A673 (cell line): Measurements from ENCODE around the gene CTXN2. TPM values are rescaled to one million over a fixed set of nuclear protein-coding genes. Genes with fewer than 3 reads are reported as not detected.

Experiments used
- BruUV-seq: library from RNA; stranded (reverse); fragments of 400-500 nt; replicated peaks from 2 replicates; lab custom pipeline; 2021; lab: Mats Ljungman, UMichigan
- CTCF ChIA-PET: fragments of 300-600 bp; sonication (Branson Sonifier 250); formaldehyde crosslinking; loops from one replicate; lab custom pipeline; 2022; ENCODE audit warnings: antibody characterized with exemption; lab: Charles Lee
- POLR2A ChIA-PET: fragments of 300-600 bp; sonication (Branson Sonifier 250); formaldehyde crosslinking; loops from one replicate; lab custom pipeline; 2022; ENCODE audit warnings: antibody characterized with exemption; ENCODE audit not compliant: low non-redundant PET; lab: Charles Lee
- DNase-seq: peaks from one replicate; pipeline ENCODE4 v3.0.0-alpha.2; 2015; ENCODE audit warnings: low spot score
- H3K27ac ChIP-seq: fragments of 200-600 bp; sonication (generic); 2 replicates; pipeline ENCODE4 v1.5.1; 2016; ENCODE audit warnings: mixed run types, low read depth, mild to moderate bottlenecking, mixed read lengths, antibody characterized with exemption, low read length; ENCODE audit not compliant: poor library complexity, severe bottlenecking
- H3K27me3 ChIP-seq: fragments of 200-600 bp; sonication (generic); replicated peaks from 2 replicates; pipeline ENCODE4 v1.6.1; 2017; ENCODE audit warnings: mixed run types, low read depth, mild to moderate bottlenecking, mixed read lengths, antibody characterized with exemption, low read length; ENCODE audit not compliant: insufficient read depth, poor library complexity
- H3K36me3 ChIP-seq: fragments of 200-600 bp; sonication (generic); 2 replicates; pipeline ENCODE4 v1.6.1; 2016; ENCODE audit warnings: mixed run types, mild to moderate bottlenecking, mixed read lengths, antibody characterized with exemption, low read length; ENCODE audit not compliant: insufficient read depth, poor library complexity, severe bottlenecking
- H3K4me1 ChIP-seq: fragments of 200-600 bp; sonication (generic); 2 replicates; pipeline ENCODE4 v1.6.1; 2017; ENCODE audit warnings: mixed run types, mild to moderate bottlenecking, mixed read lengths, antibody characterized with exemption, low read length; ENCODE audit not compliant: insufficient read depth, poor library complexity, severe bottlenecking
- H3K4me3 ChIP-seq: fragments of 200-600 bp; sonication (generic); 2 replicates; pipeline ENCODE4 v1.5.1; 2016; ENCODE audit warnings: low read depth, mixed run types, mild to moderate bottlenecking, mixed read lengths, low read length; ENCODE audit not compliant: poor library complexity, severe bottlenecking
- H3K9me3 ChIP-seq: fragments of 200-600 bp; sonication (generic); 2 replicates; pipeline ENCODE4 v1.6.1; 2016; ENCODE audit warnings: mixed run types, low read depth, mild to moderate bottlenecking, mixed read lengths, antibody characterized with exemption, low read length; ENCODE audit not compliant: poor library complexity, severe bottlenecking
- CTCF ChIP-seq: fragments of 300-800, 200-600 bp; sonication (generic); conservative IDR thresholded peaks from 2 replicates; pipeline ENCODE4 v1.5.1; 2017; ENCODE audit warnings: low read depth, mild to moderate bottlenecking, antibody characterized with exemption, low read length, moderate library complexity, mixed read lengths
- EZH2 ChIP-seq: fragments of 200-600 bp; sonication (generic); IDR thresholded peaks from 2 replicates; pipeline ENCODE4 v1.6.1; 2017; ENCODE audit warnings: borderline replicate concordance, low read depth, mild to moderate bottlenecking, mixed read lengths, antibody characterized with exemption, low read length; ENCODE audit not compliant: poor library complexity, severe bottlenecking
- intact Hi-C: fragments of 100-400 bp; cut with micrococcal nuclease; formaldehyde crosslinking; loops from one replicate; pipeline ENCODE4 v1.10.0; 2022; ENCODE audit not compliant: unreplicated experiment
- total RNA-seq: library from RNA; stranded (reverse); gene quantifications from 2 replicates; pipeline ENCODE4 v1.2.3, GENCODE V29; 2021

Gene CTXN2
- total RNA-seq, 1 experiment from 2014 or later, result not detected

GRCh38 chr15:48221261-48221660, 29.8 kb downstream of the CTXN2 start:
- intact Hi-C loops, result no loop called here
- no peaks in the 10 kb centered on the region for H3K36me3 ChIP-seq
- TF ChIP-seq EZH2 (no peak), CTCF (no peak)
- H3K27me3 ChIP-seq, result peaks cover 13% of the 10 kb centered on the region
- CTCF ChIA-PET, result no interaction called here
- no peak for DNase-seq
- H3K9me3 ChIP-seq, result no peaks in the 10 kb centered on the region
- no TSS peak for BruUV-seq
- POLR2A ChIA-PET, result no interaction called here
- H3K4me3 ChIP-seq, result no peak overlapping the region
- H3K4me1 ChIP-seq, result no peaks in the 10 kb centered on the region
- H3K27ac ChIP-seq, result no peak overlapping the region

DNA sequence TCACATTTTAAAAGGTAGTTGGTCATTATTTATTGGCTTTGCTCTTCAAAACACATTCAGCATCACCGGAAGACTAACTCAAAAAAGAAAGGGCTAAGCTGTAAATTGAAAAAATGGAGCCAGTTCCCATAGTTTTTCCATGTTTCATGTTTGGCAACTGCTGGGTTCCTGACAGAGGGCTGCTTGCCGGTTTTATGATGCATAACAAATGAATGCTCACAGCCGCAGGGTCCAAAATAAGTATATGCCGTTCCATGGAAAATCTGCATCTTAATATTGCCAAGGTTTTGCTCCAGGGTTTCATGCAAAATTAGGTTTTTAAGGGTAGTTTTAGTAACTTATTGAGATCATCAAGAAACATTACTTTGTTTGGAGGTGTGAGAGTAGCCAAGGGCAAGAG, 30.4 kb downstream of the CTXN2 start:
- POLR2A ChIA-PET, result no interaction called here
- no peak overlapping the region for H3K4me3 ChIP-seq

DNA sequence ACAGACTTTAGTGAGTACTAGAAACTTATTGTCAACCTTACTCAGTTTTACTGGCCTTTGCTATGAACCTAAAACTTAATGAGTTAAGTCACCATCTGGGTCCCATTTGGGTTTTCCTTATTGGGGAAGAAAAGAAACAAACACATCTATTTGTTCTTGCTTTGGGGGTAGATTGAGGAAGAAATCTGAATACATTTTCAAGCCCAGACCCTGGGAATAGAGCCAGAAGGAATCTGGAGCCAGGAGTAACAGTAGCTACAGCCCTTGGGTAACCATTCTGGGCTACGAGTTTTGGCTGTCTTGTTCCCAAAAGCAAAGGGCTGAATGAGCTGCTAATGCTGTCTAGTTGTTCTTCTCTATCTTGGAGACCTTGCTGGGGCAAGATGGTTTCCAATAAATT, 31.2 kb downstream of the CTXN2 start:
- no peak overlapping the region for H3K4me3 ChIP-seq
- no TSS peak for BruUV-seq
- DNase-seq, result no peak
- ChIA-PET CTCF (no interaction called here), POLR2A (no interaction called here)
- H3K4me1 ChIP-seq, result no peaks in the 10 kb centered on the region
- TF ChIP-seq CTCF, result no peak
- H3K9me3 ChIP-seq, result no peaks in the 10 kb centered on the region
- H3K27me3 ChIP-seq, result peaks cover 13% of the 10 kb centered on the region
- intact Hi-C loops, result no loop called here
- H3K27ac ChIP-seq, result no peak overlapping the region
- H3K36me3 ChIP-seq, result no peaks in the 10 kb centered on the region

More for the DNA sequence above, 30.4 kb downstream of the CTXN2 start:
- Histone ChIP-seq H3K27me3 (peaks cover 13% of the 10 kb centered on the region), H3K4me1 (no peaks in the 10 kb centered on the region), H3K9me3 (no peaks in the 10 kb centered on the region), H3K27ac (no peak overlapping the region), H3K36me3 (no peaks in the 10 kb centered on the region)
- DNase-seq, result peak; percentile 2
- BruUV-seq, result no TSS peak
- TF ChIP-seq EZH2 (no peak), CTCF (no peak)
- intact Hi-C loops, result no loop called here
- CTCF ChIA-PET, result no interaction called here
